ENCODE results near the gene B3GNT2.

GRCh38 chr2:62195421-62196277 lies at the start of gene B3GNT2:
- TF ChIP-seq, protein P1, sequence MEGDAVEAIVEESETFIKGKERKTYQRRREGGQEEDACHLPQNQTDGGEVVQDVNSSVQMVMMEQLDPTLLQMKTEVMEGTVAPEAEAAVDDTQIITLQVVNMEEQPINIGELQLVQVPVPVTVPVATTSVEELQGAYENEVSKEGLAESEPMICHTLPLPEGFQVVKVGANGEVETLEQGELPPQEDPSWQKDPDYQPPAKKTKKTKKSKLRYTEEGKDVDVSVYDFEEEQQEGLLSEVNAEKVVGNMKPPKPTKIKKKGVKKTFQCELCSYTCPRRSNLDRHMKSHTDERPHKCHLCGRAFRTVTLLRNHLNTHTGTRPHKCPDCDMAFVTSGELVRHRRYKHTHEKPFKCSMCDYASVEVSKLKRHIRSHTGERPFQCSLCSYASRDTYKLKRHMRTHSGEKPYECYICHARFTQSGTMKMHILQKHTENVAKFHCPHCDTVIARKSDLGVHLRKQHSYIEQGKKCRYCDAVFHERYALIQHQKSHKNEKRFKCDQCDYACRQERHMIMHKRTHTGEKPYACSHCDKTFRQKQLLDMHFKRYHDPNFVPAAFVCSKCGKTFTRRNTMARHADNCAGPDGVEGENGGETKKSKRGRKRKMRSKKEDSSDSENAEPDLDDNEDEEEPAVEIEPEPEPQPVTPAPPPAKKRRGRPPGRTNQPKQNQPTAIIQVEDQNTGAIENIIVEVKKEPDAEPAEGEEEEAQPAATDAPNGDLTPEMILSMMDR (IDR thresholded peaks at IDR 0.05) = no peak
- TF ChIP-seq POLR2A (IDR thresholded peaks at IDR 0.05) = peak; percentile 28
